ENCODE results near the gene WAC. TPM values are rescaled to one million over a fixed set of nuclear protein-coding genes. Genes with fewer than 3 reads are reported as not detected.

Gene WAC
- total and polyA plus RNA-seq, 2 experiments from 2014 or later, result 59.4 to 116 TPM

GRCh38 chr10:28561531-28561930, 28.6 kb downstream of the WAC start:
- H4K20me1 ChIP-seq (replicated peaks; ENCODE audit: insufficient read depth), result peaks cover 81% of the 10 kb centered on the region
- no peaks in the 10 kb centered on the region for H3F3A ChIP-seq (replicated peaks; ENCODE audit: low read depth)
- H3K36me3 ChIP-seq (ENCODE audit: insufficient read depth), result no peaks in the 10 kb centered on the region; the same call in 1 of the 2 replicates
- peaks cover 37% of the 10 kb centered on the region; the same call in 2 of the 3 replicates for H3K36me3 Mint-ChIP-seq (ENCODE audit: low read depth)
- H3K27me3 Mint-ChIP-seq (ENCODE audit: insufficient read depth, low read depth, poor library complexity), result no peaks in the 10 kb centered on the region
- H3K27ac ChIP-seq (ENCODE audit: low read depth), result no peak overlapping the region
- H3K9me3 Mint-ChIP-seq, result no peaks in the 10 kb centered on the region
- H3K27ac Mint-ChIP-seq, result no peak overlapping the region
- no peak overlapping the region for H3K4me3 ChIP-seq
- peaks cover 25% of the 10 kb centered on the region for H3K4me1 ChIP-seq (ENCODE audit: insufficient read depth)
- peaks cover 100% of the 10 kb centered on the region for H3K79me2 ChIP-seq (replicated peaks; ENCODE audit: insufficient read depth)
- peaks cover 42% of the 10 kb centered on the region for H3K4me1 Mint-ChIP-seq
- no peak overlapping the region for H2AFZ ChIP-seq
- 0 out of 2 replicates have a peak, but pooled peaks have one; percentile 4 for TF ChIP-seq NANOG (IDR thresholded peaks at IDR 0.05; ENCODE audit: borderline replicate concordance)
- TF ChIP-seq REST (IDR thresholded peaks at IDR 0.05; ENCODE audit: unreplicated experiment), result no peak
- no peaks in the 10 kb centered on the region for H3K9me2 ChIP-seq (ENCODE audit: insufficient read depth)
- ATAC-seq, result peak; percentile 53
- no peaks in the 10 kb centered on the region for H3K27me3 ChIP-seq (ENCODE audit: insufficient read depth)
- peak overlapping the region; percentile 21; the same call in 1 of the 2 replicates for H3K4me2 ChIP-seq
- H3K4me3 Mint-ChIP-seq, result no peak overlapping the region
- peak; percentile 62 for DNase-seq (ENCODE audit: low spot score)

DNA sequence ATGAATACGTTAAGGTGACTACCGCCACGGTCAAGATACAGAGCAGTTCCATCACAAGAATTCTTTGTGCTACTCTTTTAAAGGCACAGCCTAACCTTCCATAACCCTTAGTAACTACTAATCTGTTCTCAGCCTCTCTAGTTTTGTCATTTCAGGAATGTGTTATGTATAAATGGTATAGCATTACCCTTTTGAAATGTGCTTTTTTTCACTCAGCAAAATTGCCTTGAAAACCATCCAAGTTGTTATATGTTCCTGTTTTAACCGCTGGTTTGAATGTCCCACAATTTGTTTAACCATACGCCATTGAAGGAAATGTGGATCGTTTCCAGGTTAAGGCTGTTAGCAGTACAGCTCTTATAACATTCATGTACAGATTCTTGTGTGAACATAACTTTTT, 32.0 kb downstream of the WAC start:
- H3K27ac Mint-ChIP-seq, result no peak overlapping the region
- Histone ChIP-seq H3K9me2 (ENCODE audit: insufficient read depth) (no peaks in the 10 kb centered on the region), H3K27me3 (ENCODE audit: insufficient read depth) (no peaks in the 10 kb centered on the region), H2AFZ (no peak overlapping the region), H3F3A (replicated peaks; ENCODE audit: low read depth) (no peaks in the 10 kb centered on the region), H3K4me2 (no peak overlapping the region), H4K20me1 (replicated peaks; ENCODE audit: insufficient read depth) (peaks cover 91% of the 10 kb centered on the region), H3K79me2 (replicated peaks; ENCODE audit: insufficient read depth) (peaks cover 100% of the 10 kb centered on the region), H3K4me1 (ENCODE audit: insufficient read depth) (peaks cover 22% of the 10 kb centered on the region), H3K27ac (ENCODE audit: low read depth) (peak overlapping the region; percentile 5; the same call in 1 of the 2 replicates), H3K4me3 (no peak overlapping the region), H3K36me3 (ENCODE audit: insufficient read depth) (peaks cover 8% of the 10 kb centered on the region; the same call in 1 of the 2 replicates)
- H3K9me3 Mint-ChIP-seq, result no peaks in the 10 kb centered on the region
- no peaks in the 10 kb centered on the region for H3K27me3 Mint-ChIP-seq (ENCODE audit: insufficient read depth, low read depth, poor library complexity)
- H3K4me1 Mint-ChIP-seq, result peaks cover 24% of the 10 kb centered on the region
- H3K36me3 Mint-ChIP-seq (ENCODE audit: low read depth), result peaks cover 33% of the 10 kb centered on the region; the same call in 2 of the 3 replicates
- ATAC-seq (no peak), DNase-seq (ENCODE audit: low spot score) (no peak)
- no peak overlapping the region for H3K4me3 Mint-ChIP-seq
- TF ChIP-seq, protein P1, sequence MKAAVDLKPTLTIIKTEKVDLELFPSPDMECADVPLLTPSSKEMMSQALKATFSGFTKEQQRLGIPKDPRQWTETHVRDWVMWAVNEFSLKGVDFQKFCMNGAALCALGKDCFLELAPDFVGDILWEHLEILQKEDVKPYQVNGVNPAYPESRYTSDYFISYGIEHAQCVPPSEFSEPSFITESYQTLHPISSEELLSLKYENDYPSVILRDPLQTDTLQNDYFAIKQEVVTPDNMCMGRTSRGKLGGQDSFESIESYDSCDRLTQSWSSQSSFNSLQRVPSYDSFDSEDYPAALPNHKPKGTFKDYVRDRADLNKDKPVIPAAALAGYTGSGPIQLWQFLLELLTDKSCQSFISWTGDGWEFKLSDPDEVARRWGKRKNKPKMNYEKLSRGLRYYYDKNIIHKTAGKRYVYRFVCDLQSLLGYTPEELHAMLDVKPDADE (IDR thresholded peaks at IDR 0.05), result no peak
- TF ChIP-seq STAT1 (IDR thresholded peaks at IDR 0.05; ENCODE audit: unreplicated experiment) (no peak), REST (IDR thresholded peaks at IDR 0.05; ENCODE audit: unreplicated experiment) (no peak), POLR2AphosphoS5 (IDR thresholded peaks at IDR 0.05; ENCODE audit: low read depth) (no peak), ZNF114 (CRISPR knock-in tag; IDR thresholded peaks at IDR 0.05) (no peak)
- TF ChIP-seq, protein P2, sequence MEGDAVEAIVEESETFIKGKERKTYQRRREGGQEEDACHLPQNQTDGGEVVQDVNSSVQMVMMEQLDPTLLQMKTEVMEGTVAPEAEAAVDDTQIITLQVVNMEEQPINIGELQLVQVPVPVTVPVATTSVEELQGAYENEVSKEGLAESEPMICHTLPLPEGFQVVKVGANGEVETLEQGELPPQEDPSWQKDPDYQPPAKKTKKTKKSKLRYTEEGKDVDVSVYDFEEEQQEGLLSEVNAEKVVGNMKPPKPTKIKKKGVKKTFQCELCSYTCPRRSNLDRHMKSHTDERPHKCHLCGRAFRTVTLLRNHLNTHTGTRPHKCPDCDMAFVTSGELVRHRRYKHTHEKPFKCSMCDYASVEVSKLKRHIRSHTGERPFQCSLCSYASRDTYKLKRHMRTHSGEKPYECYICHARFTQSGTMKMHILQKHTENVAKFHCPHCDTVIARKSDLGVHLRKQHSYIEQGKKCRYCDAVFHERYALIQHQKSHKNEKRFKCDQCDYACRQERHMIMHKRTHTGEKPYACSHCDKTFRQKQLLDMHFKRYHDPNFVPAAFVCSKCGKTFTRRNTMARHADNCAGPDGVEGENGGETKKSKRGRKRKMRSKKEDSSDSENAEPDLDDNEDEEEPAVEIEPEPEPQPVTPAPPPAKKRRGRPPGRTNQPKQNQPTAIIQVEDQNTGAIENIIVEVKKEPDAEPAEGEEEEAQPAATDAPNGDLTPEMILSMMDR (conservative IDR thresholded peaks at IDR 0.05; ENCODE audit: low read depth in 2 of 2), result no peak
